AG04450 (cell line): ENCODE measurements around the gene KNOP1. TPM values are rescaled to one million over a fixed set of nuclear protein-coding genes. Genes with fewer than 3 reads are reported as not detected.
"Not testable (repeated sequence)": the region's sequence is repeated elsewhere in the genome, so short reads cannot be mapped to it uniquely, and the experiment has no call there.

ENCODE experiments used
- CTCF ChIA-PET: fragments of 300-600, 350-600 bp; formaldehyde crosslinking; extraction: SDS; loops from one replicate; lab custom pipeline; 2022; ENCODE audit warnings: antibody characterized with exemption, inconsistent platforms; lab: Charles Lee
- POLR2A ChIA-PET: fragments of 350-600 bp; formaldehyde crosslinking; extraction: SDS; loops from one replicate; lab custom pipeline; 2021; ENCODE audit warnings: antibody characterized with exemption, inconsistent platforms; lab: Yijun Ruan, JAX
- DNase-seq: peaks from one replicate; pipeline ENCODE4 v3.0.0-alpha.2; 2011; ENCODE audit warnings: low read depth, low spot score
- H3K27ac ChIP-seq: one replicate; pipeline ENCODE4 v1.5.1; 2012; ENCODE audit warnings: low read depth, low read length, control low read depth
- H3K27me3 ChIP-seq: one replicate; pipeline ENCODE4 v1.6.0; 2012; ENCODE audit warnings: low read length; ENCODE audit not compliant: control insufficient read depth, insufficient read depth
- H3K4me3 ChIP-seq: 2 replicates; pipeline ENCODE4 v1.5.1; 2011; ENCODE audit warnings: mild to moderate bottlenecking, low read depth, low read length, control low read depth
- H3K9me3 ChIP-seq: 2 replicates; pipeline ENCODE4 v1.5.1; 2012; ENCODE audit warnings: low read length; ENCODE audit not compliant: control insufficient read depth, insufficient read depth
- polyA plus RNA-seq: library from polyadenylated mRNA; depleted of rRNA; stranded (reverse); fragments of >200 nt; gene quantifications from 2 replicates; pipeline ENCODE4 v1.2.3, GENCODE V29; 2011
- TF ChIP-seq, protein P1 (sequence below): IDR thresholded peaks from 2 replicates; pipeline ENCODE4 v1.5.1; 2011; ENCODE audit warnings: low read depth, low read length, control low read depth, inconsistent platforms

The KNOP1 gene
- polyA plus RNA-seq, 1 experiment: 14.9 TPM

DNA sequence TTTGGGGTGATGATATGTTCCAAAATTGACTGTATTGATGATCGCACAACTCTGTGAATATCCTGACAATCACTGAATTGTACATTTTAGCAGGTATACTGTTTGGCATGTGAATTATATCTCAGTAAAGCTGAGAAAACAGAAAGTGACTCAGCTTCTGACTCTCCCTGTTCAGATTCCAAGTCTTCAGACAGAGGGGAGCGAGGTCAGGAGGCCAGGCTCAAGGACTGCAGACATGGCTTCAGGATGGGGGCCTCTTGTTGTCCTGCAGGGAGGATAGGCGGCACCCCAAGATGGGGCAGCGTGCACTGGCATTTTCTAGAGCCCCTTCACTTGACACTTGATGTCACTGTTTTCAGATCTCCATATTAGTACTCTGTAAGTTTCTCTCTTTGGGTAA lies 45.6 kb downstream of the KNOP1 start:
- Histone ChIP-seq H3K27ac (no peak overlapping the region), H3K27me3 (no peaks in the 10 kb centered on the region), H3K4me3 (no peak overlapping the region), H3K9me3 (no peaks in the 10 kb centered on the region)
- TF ChIP-seq, protein P1, sequence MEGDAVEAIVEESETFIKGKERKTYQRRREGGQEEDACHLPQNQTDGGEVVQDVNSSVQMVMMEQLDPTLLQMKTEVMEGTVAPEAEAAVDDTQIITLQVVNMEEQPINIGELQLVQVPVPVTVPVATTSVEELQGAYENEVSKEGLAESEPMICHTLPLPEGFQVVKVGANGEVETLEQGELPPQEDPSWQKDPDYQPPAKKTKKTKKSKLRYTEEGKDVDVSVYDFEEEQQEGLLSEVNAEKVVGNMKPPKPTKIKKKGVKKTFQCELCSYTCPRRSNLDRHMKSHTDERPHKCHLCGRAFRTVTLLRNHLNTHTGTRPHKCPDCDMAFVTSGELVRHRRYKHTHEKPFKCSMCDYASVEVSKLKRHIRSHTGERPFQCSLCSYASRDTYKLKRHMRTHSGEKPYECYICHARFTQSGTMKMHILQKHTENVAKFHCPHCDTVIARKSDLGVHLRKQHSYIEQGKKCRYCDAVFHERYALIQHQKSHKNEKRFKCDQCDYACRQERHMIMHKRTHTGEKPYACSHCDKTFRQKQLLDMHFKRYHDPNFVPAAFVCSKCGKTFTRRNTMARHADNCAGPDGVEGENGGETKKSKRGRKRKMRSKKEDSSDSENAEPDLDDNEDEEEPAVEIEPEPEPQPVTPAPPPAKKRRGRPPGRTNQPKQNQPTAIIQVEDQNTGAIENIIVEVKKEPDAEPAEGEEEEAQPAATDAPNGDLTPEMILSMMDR: no peak
- ChIA-PET CTCF (no interaction called here), POLR2A (no interaction called here)
- no peak for DNase-seq

DNA sequence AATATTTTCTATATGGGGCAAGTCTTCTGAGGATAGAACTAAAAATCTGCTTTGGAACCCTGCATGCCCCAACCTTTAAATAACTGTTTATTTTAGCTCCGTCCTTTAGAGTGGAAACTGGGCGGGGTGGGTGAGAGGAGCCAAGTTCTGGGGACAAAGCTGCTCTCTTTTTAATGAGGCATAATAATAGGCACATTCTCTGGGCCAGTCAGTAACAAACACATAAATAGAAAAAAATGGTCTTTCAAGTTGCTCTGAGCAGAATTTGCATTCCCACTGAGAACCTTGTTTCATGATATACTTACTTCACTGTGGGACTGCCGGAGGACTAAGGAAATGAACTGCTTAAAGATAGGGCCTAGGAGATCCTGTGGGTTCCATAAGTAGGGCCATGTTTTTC lies 51.5 kb downstream of the KNOP1 start:
- DNase-seq: no peak
- CTCF ChIA-PET: no interaction called here
- Histone ChIP-seq H3K4me3 (no peak overlapping the region), H3K27me3 (no peaks in the 10 kb centered on the region), H3K27ac (no peak overlapping the region), H3K9me3 (no peaks in the 10 kb centered on the region)
- TF ChIP-seq, protein P1: no peak
- POLR2A ChIA-PET: no interaction called here

DNA sequence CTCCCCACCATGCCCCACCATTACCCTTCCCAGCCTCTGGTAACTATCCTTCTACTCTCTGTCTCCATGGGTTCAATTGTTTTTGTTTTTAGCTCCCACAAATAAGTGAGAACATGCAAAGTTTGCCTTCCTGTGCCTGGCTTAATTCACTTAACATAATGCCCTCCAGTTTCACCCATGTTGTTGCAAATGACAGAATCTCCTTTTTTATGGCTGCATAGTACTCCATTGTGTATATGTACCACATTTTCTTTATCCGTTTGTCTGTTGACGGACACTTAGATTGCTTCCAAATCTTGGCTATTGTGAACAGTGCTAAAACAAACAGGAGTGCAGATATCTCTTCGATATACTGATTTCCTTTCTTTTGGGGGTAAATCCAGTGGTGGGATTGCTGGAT lies 52.7 kb downstream of the KNOP1 start:
- H3K9me3 ChIP-seq, H3K27me3 ChIP-seq, POLR2A ChIA-PET, DNase-seq, H3K27ac ChIP-seq, H3K4me3 ChIP-seq, CTCF ChIA-PET: not testable (repeated sequence)

DNA sequence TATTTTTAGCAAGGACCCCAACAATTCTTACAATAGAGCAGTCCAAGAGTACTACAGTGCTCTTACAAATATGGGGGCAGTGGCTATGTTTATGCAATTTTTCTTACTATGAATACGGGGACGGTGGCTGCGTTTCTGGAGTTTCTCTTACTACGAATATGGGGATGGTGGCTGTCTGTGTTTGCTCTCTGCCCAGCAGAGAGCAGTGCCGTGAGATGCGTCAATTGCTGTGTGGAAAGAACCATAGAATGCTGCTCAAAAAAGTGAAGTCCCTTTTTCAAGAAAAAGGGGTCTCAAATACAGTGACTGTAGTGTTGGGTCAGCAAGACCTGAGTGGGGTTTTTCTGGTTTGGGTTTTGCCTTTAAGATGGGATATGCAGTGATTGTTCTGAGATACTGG lies 53.9 kb downstream of the KNOP1 start:
- no peak for DNase-seq
- CTCF ChIA-PET: interaction anchor here (0.6 to 1.6 kb wide), 3 partner anchors 222 to 417 kb away, joined by 3 to 6 read pairs (median 5); no protein-coding TSS in a partner anchor
- no peaks in the 10 kb centered on the region for H3K9me3 ChIP-seq
- no peak overlapping the region for H3K27ac ChIP-seq
- TF ChIP-seq, protein P1: no peak
- H3K4me3 ChIP-seq: no peak overlapping the region
- POLR2A ChIA-PET: no interaction called here
- H3K27me3 ChIP-seq: no peaks in the 10 kb centered on the region

DNA sequence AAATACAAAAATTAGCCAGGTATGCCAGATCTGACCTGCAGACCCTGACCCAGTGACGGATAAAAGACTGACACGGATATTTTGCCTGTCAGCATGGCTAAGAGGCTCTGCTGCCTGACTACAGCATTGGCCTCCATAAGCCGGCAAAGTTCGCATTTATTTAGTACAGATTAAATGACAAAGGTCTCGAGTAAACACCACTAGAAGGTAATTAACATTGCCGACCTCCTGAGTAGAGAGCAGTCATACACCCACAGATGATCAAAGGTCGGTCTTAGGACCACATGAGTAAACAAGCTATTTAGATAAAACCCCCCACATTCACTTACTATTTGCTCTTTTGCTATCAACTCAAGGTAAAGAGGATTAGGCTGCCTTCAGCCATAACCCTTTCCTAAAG lies 55.7 kb downstream of the KNOP1 start:
- CTCF ChIA-PET: interaction anchor here (1.1 to 1.6 kb wide), 3 partner anchors 15 to 245 kb away, joined by 3 to 6 read pairs (median 4); no protein-coding TSS in a partner anchor
- DNase-seq: no peak
- POLR2A ChIA-PET: no interaction called here
- Histone ChIP-seq H3K27me3 (no peaks in the 10 kb centered on the region), H3K4me3 (no peak overlapping the region), H3K9me3 (no peaks in the 10 kb centered on the region), H3K27ac (no peak overlapping the region)
- TF ChIP-seq, protein P1: no peak

DNA sequence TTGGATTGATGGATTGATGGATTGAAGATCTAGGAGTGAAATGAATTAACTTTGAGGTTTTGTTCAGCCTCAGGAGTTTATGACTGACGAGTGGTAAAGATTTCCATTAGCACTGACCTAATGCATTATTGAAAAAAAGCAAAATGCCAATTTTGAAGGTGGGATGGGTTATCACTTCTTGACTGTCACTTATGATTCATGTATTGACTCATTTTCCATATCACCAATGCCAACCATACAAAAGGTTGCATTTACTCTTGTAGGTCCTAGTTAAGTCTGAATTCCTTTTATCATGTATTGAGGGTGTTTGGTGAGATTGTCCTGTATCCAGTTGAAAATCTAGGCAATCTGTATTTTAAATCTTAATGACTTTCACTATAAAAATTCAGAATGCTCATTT lies 57.6 kb downstream of the KNOP1 start:
- H3K4me3 ChIP-seq: no peak overlapping the region
- no peak for DNase-seq
- no peaks in the 10 kb centered on the region for H3K9me3 ChIP-seq
- no peak overlapping the region for H3K27ac ChIP-seq
- CTCF ChIA-PET: no interaction called here
- H3K27me3 ChIP-seq: no peaks in the 10 kb centered on the region
- POLR2A ChIA-PET: no interaction called here
- TF ChIP-seq, protein P1: no peak
